GM18951 (cell line): ENCODE results near the gene REEP1.

Experiments
- POLR2A ChIP-seq: IDR thresholded peaks from 4 replicates; pipeline ENCODE4 v1.6.1; 2011; ENCODE audit warnings: mild to moderate bottlenecking; ENCODE audit not compliant: insufficient read length, insufficient read depth; ENCODE audit errors: extremely low read depth
- in situ Hi-C: fragments of 300-500 bp; cut with MboI; formaldehyde crosslinking; loops from one replicate; pipeline ENCODE4 v1.12.0; 2022; ENCODE audit warnings: low sequenced_read_pairs, mixed read lengths, inconsistent platforms; ENCODE audit not compliant: unreplicated experiment

REEP1 gene

DNA sequence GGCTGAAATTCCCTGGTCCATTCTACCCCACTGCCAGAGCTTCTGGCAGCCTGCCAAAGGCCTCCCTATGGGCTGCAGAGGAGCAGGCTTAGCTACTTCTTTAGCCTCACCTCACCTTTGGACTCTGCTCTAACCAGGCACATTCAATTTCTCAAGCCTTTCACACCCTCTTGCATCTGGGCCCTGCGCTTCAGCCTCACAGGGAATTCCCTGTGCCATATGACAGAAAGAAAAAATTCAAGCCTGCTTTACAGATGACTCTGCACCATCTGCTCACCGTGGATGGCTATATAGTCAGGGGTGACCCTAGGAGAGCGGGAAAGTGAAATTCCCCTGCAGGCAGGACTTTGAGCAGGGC, 62.5 kb downstream of the REEP1 start:
- in situ Hi-C loops = no loop called here
- TF ChIP-seq POLR2A = no peak

DNA sequence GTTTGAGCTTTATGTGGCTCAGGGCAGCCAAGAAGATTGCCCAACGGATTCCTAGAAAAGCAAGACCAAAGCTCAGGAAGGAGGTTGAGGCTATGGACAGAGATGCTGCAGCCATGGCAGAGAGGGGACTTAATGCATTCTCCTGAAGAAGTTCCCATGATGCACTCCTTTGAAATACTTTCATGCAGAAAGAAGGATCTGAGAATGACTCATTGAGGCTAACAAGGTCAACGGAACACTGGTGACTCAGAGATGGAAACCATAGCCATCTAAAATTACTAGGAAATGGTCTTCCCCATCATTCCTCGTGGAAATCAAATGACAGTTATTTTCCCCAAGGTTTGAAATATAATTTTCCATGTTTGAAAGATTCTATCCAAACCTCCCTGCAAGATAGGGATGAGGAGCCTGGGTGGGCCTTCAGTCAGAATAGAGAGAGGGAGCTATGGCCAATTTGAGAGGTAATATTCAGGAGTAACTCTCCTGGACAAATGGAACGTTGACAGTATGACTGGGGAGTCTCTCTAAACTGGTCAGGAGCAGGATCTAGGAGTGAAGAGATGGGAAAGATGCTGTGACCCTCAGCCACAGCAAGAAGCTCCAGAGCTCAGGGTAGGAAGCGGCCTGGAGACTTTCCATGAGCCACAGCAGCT, 63.0 kb downstream of the REEP1 start:
- in situ Hi-C loops = no loop called here
- TF ChIP-seq POLR2A = no peak

DNA sequence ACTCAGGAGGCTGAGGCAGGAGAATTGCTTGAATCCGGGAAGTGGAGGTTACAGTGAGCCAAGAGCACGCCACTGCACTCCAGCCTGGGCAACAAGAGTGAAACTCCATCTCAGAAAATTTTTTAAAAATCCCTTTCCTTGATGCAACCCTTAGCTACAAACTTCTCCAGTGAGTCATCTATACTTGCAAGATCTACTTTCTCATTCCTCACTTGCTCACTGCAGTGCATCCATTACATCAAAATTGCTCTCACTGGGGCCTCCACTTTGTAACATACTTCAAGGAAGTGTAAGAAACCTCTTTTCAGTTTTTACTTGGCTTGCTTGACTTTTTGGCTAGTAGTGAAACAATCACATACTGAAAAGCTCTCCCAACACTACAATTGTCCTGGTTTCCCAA, 65.3 kb downstream of the REEP1 start:
- in situ Hi-C loops = no loop called here
- TF ChIP-seq POLR2A = no peak

DNA sequence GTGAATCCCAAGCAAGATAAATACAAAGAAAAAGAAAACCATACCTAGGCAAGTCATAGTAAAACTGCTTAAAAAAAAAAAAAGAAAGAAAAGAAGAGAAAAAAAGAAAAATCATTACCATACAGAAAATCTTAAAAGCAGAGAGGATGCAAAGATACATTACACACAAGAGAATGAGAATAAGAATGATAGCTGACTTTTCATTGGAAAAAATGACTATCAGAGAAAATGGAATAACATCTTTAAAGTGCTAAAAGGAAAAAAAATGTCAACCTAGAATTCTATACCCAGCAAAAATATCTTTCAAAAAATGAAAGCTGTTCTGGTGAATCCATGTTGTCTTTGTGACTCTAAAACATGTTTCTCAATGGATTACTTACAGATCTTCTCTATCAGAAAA, 66.2 kb downstream of the REEP1 start:
- TF ChIP-seq POLR2A = no peak
- in situ Hi-C loops = no loop called here

DNA sequence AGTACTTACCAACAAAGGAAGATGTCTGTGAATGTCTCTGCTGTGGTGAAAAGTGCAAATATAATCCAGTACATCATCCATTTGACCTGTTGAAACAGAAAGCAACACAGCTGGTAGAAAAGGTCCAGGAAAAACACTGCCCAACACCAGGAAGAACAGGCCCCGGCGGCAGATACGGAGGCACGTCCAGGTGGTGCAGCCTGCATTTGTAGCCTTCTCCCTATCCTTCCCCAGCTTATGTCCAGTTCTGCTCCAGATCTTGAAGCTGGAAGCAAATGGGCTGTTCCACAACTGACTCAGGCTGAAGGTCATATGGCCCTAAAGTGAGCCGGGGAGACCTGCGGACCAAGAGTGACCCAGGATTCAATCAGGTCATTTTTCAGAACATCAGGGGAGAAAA, 73.5 kb downstream of the REEP1 start:
- in situ Hi-C loops = no loop called here
- no peak for TF ChIP-seq POLR2A

DNA sequence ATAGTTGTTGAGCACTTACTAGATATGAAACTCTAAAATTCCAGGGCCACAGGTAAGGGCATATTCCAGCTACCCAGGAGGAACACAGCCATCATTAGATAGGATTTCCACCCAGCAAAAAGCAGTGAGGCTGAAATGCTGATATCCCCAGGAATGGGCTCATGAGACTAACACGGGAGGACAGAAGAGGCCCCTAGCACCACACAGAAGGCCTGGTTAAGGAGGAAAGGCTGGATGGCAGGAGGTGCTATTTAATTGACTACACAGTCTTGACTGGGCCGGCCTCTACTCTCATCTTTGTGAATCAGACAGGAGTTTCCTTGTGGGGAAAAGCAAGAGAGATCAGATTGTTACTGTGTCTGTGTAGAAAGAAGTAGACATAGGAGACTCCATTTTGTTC, 76.4 kb downstream of the REEP1 start:
- in situ Hi-C loops = no loop called here
- TF ChIP-seq POLR2A = no peak

DNA sequence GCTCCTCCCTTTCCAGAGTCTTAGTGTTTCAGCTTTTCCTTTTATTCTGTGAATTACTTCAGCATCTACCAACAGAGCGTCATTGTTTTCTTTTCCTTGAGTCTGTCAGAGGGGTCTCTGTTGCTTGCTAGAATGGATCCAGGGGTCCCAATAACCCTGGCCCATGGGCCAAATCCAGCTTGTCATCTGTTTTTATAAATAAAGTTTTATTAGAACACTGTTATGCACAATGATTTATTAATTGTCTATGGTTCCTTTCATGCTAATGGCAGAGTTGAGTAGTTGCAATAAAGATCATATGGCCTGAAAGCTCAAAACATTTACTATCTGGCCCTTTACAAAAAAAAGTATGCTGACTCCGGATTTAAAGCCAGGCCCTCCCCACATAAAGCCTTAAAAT, 79.3 kb downstream of the REEP1 start:
- no peak for TF ChIP-seq POLR2A
- in situ Hi-C loops = no loop called here

DNA sequence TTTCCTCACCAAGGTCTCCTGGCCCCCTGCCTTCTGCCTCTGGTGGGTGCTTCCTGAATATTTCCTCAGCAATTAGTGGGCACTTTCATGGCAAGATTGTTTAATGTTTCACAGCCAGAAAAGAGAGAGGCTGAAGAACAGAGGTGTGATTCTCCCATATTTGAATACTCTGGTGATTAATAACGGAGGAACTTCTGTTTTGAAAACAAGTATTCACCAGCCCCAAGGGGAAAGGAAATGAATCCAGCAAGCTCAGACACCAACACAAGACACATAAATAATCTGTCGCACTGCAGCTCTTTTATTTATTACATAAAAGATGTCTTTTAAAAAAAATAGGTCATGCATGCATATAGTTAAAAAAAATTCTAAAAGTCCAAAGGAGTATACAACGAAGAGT, 80.4 kb downstream of the REEP1 start:
- in situ Hi-C loops = no loop called here
- no peak for TF ChIP-seq POLR2A

DNA sequence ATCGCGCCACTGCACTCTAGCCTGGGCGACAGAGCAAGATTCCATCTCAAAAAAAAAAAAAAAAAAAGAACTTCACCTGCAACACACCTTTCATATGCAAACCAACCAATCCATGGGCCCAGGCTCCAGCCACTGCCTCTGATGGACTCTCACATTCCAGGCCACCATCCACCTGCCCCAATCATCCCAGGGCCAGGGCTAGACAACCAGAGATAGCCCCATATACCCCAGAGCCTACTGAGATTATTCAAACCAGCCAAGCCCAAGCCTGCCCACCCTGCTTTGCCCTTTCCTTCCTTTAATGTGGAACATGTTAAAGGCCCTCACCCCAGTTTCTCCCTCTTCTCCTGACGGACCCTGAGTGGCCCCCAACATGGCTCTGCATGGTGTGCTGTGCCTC, 81.1 kb downstream of the REEP1 start:
- in situ Hi-C loops = no loop called here
- no peak for TF ChIP-seq POLR2A

DNA sequence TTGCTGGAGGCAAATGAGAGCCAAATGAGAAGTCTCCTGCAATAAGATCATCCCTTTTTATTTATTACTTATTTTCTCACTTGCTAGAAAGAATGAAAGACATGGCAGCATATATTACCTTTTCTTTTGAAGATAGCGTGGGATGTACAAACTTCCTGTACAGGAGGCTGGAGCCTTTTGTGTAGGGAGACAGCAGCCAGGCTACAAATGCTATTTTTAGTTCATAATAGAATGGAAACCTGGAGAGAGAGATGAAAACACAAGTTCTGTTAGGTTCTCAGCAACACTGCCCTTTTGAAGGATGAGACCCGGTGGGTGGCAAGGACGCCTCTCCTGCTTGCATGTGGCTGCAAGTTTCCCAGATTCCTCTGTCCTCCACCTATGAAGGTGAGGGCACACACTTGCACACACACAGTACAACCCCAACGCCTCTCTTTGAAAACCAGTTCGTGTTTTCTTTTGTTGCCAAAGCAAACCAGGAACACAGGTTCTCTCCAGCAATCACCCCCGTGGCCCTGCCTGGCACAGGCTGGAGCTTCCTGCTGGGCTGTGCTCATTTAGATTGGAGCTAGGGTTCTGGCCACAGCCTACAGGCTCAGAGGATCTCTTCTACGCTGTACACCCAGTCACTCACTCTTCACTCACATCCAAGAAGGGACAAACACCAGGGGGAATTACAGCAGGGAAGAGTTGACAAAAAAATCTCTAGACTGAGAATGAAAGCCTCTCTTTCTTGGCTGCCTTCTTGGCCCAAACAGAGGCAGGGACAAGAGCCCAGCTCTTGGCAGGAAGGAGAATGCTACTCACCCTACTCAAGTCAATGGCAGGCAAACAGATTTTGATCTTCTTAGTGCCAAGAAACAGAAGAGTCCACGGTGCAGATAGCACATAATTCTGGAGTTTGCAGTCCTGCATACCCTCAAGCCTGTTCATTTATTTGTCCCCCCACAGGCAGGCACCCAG, 82.6 kb downstream of the REEP1 start:
- in situ Hi-C loops = no loop called here
- TF ChIP-seq POLR2A = no peak

DNA sequence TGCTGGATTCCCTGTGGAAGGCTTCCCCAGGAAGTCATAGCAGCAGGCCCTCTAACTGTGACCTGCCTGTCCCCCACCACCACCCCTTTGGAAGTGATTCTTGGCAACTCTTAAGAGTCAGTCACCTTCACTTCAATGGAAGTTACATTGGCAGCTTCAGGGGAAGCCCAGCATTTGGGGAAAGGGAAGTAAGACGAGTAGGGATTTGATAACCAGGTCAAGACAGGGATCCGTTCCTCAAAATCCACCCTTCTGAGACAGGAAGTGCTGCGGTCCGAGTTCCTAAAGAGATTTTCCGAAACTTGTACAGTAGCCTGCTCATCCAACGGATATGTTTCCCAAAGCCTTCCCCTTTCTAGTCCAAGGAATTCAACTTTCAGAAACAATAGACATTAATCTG, 84.0 kb downstream of the REEP1 start:
- no peak for TF ChIP-seq POLR2A

DNA sequence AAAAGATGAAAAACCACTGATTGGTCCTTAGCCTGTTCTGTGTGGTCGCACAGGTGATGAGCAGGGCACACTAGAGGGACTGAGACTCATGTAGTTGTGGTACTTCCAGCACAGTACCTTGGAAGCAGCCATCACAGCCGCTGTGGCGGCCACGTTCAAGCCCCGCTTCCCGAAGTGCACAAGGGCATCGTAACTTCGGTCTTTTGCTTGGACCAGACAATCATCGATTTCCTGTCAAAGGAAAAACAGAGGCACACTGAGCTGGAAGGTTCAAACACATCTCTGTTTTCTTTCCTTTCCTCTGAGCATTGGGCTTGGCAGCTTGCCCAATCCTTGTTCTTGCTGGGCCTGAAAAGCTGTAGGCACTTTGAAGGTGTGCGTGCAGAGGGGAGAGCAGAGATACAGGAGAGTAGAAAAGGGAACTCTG, 85.6 kb downstream of the REEP1 start:
- TF ChIP-seq POLR2A = no peak
- in situ Hi-C loops = no loop called here

More for the DNA sequence above, 84.0 kb downstream of the REEP1 start:
- in situ Hi-C loops = no loop called here

DNA sequence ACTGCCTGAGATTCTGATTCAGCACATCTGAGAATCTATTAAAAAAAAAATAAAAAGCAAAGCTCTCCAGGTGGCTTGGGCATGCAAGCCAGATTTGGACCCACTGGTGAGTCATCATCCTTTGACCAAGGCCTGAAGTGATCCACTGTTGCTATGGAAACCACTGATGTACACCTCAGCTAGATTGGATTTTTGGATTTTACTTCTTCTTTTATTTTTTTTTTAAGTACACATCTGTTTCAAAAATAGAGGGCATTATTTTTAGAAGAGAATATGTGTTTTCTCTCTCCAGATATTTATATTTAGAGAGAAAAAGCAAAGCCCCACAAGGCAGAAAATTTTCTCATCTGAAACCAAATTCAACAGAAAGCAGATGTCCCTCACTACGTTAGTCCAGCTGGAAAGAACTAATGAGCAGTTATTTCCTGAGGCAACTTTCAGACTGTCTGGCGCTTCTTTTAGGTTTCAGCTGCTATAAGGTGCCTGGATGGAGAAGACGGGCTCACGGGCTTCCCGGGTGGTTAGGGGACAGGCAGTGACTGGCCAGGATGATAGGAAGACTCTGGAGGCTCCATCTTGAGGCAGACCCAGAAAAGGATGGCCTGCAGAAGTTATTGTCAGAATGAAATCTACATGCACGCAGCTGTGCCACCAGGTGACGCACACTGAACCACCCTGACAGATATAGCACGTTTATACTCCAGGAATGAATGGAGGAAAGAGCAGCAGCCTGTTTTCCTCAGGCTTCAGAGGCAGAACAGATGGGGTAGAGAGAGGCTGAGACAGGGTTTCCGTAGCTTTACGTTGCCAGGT, 87.6 kb downstream of the REEP1 start:
- in situ Hi-C loops = loop anchor here (10.0 kb wide), 1 partner anchor 115 kb away; no protein-coding TSS in a partner anchor
- TF ChIP-seq POLR2A = no peak
